Fibroblast of lung (primary cell): Measurements from ENCODE around the gene STXBP5. TPM values are rescaled to one million over a fixed set of nuclear protein-coding genes. Genes with fewer than 3 reads are reported as not detected.
A peak's percentile ranks its signal among the peaks of the same experiment; 100 is the strongest.

ENCODE experiments used
- DNase-seq, 2 donors: peaks; one replicate each; pipeline versions ENCODE4 v3.0.0 to v3.0.0-alpha.2; 2010; ENCODE audit warnings: low read depth in 2 of 2
- H2AFZ ChIP-seq: 2 replicates; pipeline ENCODE4 v1.5.1; 2012; ENCODE audit warnings: low read length, control low read depth, inconsistent platforms
- H3K27ac ChIP-seq: 2 replicates; pipeline ENCODE4 v1.5.1; 2011; ENCODE audit warnings: low read length, control low read depth; ENCODE audit not compliant: insufficient read depth
- H3K27me3 ChIP-seq: 2 replicates; pipeline ENCODE4 v1.5.1; 2011; ENCODE audit warnings: mild to moderate bottlenecking, low read length; ENCODE audit not compliant: control insufficient read depth, insufficient read depth
- H3K36me3 ChIP-seq: 2 replicates; pipeline ENCODE4 v1.5.1; 2011; ENCODE audit warnings: low read length; ENCODE audit not compliant: control insufficient read depth, insufficient read depth
- H3K4me1 ChIP-seq: 2 replicates; pipeline ENCODE4 v1.5.1; 2011; ENCODE audit warnings: low read length; ENCODE audit not compliant: control insufficient read depth, insufficient read depth; ENCODE audit errors: extremely low read depth
- H3K4me2 ChIP-seq: 2 replicates; pipeline ENCODE4 v1.5.1; 2011; ENCODE audit warnings: low read length, control low read depth; ENCODE audit not compliant: insufficient read depth; ENCODE audit errors: extremely low read depth
- H3K4me3 ChIP-seq, 4 experiments: fragments of 200-600 bp in 1 of 4; sonication (generic) in 1 of 4; replicated peaks in 1 of 4; 2 replicates each; pipeline ENCODE4 v1.5.1; 2011 to 2016; ENCODE audit warnings: low read length in 4 of 4, low read depth in 3 of 4, mild to moderate bottlenecking in 3 of 4, control low read depth in 2 of 4, inconsistent platforms in 1 of 4, mixed read lengths in 1 of 4; ENCODE audit not compliant: insufficient read depth in 1 of 4; ENCODE audit errors: control extremely low read depth in 1 of 4
- H3K79me2 ChIP-seq: 2 replicates; pipeline ENCODE4 v1.5.1; 2012; ENCODE audit warnings: mild to moderate bottlenecking, low read length, inconsistent platforms; ENCODE audit not compliant: control insufficient read depth, insufficient read depth
- H3K9ac ChIP-seq: 2 replicates; pipeline ENCODE4 v1.5.1; 2011; ENCODE audit warnings: mild to moderate bottlenecking, low read length, control low read depth; ENCODE audit not compliant: insufficient read depth
- H3K9me3 ChIP-seq: 2 replicates; pipeline ENCODE4 v1.5.1; 2012; ENCODE audit warnings: low read depth, low read length; ENCODE audit not compliant: control insufficient read depth, insufficient read depth
- H4K20me1 ChIP-seq: 2 replicates; pipeline ENCODE4 v1.5.1; 2011; ENCODE audit warnings: low read length; ENCODE audit not compliant: control insufficient read depth, insufficient read depth; ENCODE audit errors: extremely low read depth
- CTCF ChIP-seq, 2 donors: IDR thresholded peaks in 1 of 2; conservative IDR thresholded peaks in 1 of 2; 1 replicate in 1 of 2; 2 replicates in 1 of 2; pipeline ENCODE4 v1.5.1; 2011 to 2012; ENCODE audit warnings: low read length in 2 of 2, control low read depth in 1 of 2, inconsistent platforms in 1 of 2, low read depth in 1 of 2, mild to moderate bottlenecking in 1 of 2
- EZH2 ChIP-seq: IDR thresholded peaks from 2 replicates; pipeline ENCODE4 v1.5.1; 2012; ENCODE audit warnings: low read length, control low read depth, mild to moderate bottlenecking; ENCODE audit errors: missing control alignments
- polyA plus RNA-seq, 2 donors: library from polyadenylated mRNA; depleted of rRNA in 1 of 2; stranded (reverse) in 1 of 2; unstranded in 1 of 2; fragments of >200 nt; gene quantifications; 2 replicates each; pipeline ENCODE4 v1.2.1, GENCODE V29; 2011 to 2012; ENCODE audit warnings: missing spikeins in 1 of 2
- total RNA-seq: library from RNA; depleted of rRNA; stranded (reverse); fragments of >200 nt; gene quantifications from 2 replicates; pipeline ENCODE4 v1.2.1, GENCODE V29; 2014

STXBP5 gene
- total and polyA plus RNA-seq, 2 donors (not counting 1 experiment from before 2014, with no cell fraction given) = 27.6 to 90.7 TPM

- TF ChIP-seq EZH2 (no peak), CTCF (conservative IDR thresholded peaks at IDR 0.05 in 1 of 2, IDR thresholded peaks at IDR 0.05 in 1 of 2; ENCODE audit: low read depth in 1 of 2, low read length in 2 of 2) (no peak)
- H3K9ac ChIP-seq = no peak overlapping the region
- no peaks in the 10 kb centered on the region for H3K9me3 ChIP-seq
- no peaks in the 10 kb centered on the region for H3K79me2 ChIP-seq
- H4K20me1 ChIP-seq = no peaks in the 10 kb centered on the region
- no peaks in the 10 kb centered on the region for H3K27me3 ChIP-seq
- H2AFZ ChIP-seq = no peak overlapping the region
- no peak overlapping the region for H3K4me3 ChIP-seq
- no peaks in the 10 kb centered on the region for H3K36me3 ChIP-seq
- no peaks in the 10 kb centered on the region for H3K4me1 ChIP-seq
- DNase-seq = peak in 1 of 2 donors; percentile 10
- H3K4me2 ChIP-seq = no peak overlapping the region
- H3K27ac ChIP-seq = no peak overlapping the region
These were observed 226.6 kb downstream of the STXBP5 start for GRCh38 chr6:147430811-147431210.

- no peak overlapping the region for H3K4me2 ChIP-seq
- no peak for DNase-seq
- no peak overlapping the region for H3K9ac ChIP-seq
- H3K4me3 ChIP-seq = no peak overlapping the region
- H3K27ac ChIP-seq = no peak overlapping the region
- no peaks in the 10 kb centered on the region for H3K36me3 ChIP-seq
- TF ChIP-seq EZH2 (no peak), CTCF (conservative IDR thresholded peaks at IDR 0.05 in 1 of 2, IDR thresholded peaks at IDR 0.05 in 1 of 2; ENCODE audit: low read depth in 1 of 2, low read length in 2 of 2) (no peak)
- H3K4me1 ChIP-seq = no peaks in the 10 kb centered on the region
- no peaks in the 10 kb centered on the region for H3K27me3 ChIP-seq
- no peaks in the 10 kb centered on the region for H3K9me3 ChIP-seq
- no peaks in the 10 kb centered on the region for H3K79me2 ChIP-seq
- H2AFZ ChIP-seq = no peak overlapping the region
- H4K20me1 ChIP-seq = no peaks in the 10 kb centered on the region
These were observed 229.9 kb downstream of the STXBP5 start for GRCh38 chr6:147434076-147434475.

- no peak overlapping the region for H3K27ac ChIP-seq
- H4K20me1 ChIP-seq = no peaks in the 10 kb centered on the region
- H3K27me3 ChIP-seq = no peaks in the 10 kb centered on the region
- H3K79me2 ChIP-seq = no peaks in the 10 kb centered on the region
- no peak overlapping the region for H3K9ac ChIP-seq
- H3K4me2 ChIP-seq = no peak overlapping the region
- H2AFZ ChIP-seq = no peak overlapping the region
- no peak overlapping the region for H3K4me3 ChIP-seq
- no peaks in the 10 kb centered on the region for H3K36me3 ChIP-seq
- H3K9me3 ChIP-seq = no peaks in the 10 kb centered on the region
- H3K4me1 ChIP-seq = no peaks in the 10 kb centered on the region
- TF ChIP-seq EZH2 = no peak
- no peak for TF ChIP-seq CTCF (conservative IDR thresholded peaks at IDR 0.05 in 1 of 2, IDR thresholded peaks at IDR 0.05 in 1 of 2; ENCODE audit: low read depth in 1 of 2, low read length in 2 of 2)
- peak; percentile 33 to 41 for DNase-seq
These were observed 230.3 kb downstream of the STXBP5 start for GRCh38 chr6:147434516-147434915.
